ENCODE results near the gene EIF6. TPM values are rescaled to one million over a fixed set of nuclear protein-coding genes. Genes with fewer than 3 reads are reported as not detected.

The EIF6 gene
- 10 to 100 TPM; 86.2 to 91.7 TPM for total RNA-seq

DNA sequence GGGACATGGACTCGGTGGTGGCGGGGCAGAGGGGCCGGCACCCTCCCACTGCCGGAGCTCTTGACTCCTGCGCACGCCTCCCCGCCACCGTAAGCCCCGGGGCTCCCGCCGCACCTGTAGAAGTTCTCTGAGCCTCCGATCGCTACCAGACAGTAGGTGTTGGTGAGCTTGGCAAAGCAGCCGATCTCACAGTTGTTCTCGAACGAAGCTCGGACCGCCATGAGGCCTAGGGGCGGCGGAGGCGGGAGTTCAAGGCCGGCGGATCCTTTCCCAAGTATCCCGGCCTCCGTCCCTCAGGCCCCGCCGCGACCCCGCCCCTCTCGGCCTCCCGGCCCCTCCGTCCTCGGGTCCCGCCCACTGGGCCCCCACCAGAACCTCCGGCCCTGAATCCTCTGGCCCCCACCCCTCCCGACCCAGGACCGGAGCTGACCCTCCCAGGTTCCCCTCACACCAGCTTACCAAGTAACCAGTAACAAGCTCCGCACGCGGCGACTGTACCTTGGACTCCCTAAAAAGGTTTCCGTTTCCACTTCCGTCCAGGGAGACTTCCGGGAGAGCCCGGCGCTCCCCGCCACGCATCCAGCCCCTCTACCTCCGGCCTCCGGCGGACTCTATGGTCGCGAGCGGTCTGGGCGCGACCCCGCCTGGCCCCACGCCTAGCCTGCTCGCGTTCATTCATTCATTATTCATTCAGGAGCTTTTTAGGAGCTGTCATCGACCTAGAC, at the start of gene EIF6:
Gene EIF6, minus strand, starts transcription at position 506 of the 725 bp plus-strand sequence. Its CDS starts 285 bp downstream, at position 221.

GRCh38 chr20:35291654-35292503, 7.3 kb upstream of the EIF6 start, which contains the start of gene FAM83C:
Gene FAM83C, minus strand, starts transcription at chr20:35292425. Its CDS starts 121 bp downstream, at chr20:35292304.

GRCh38 chr20:35277531-35278395, 6.8 kb downstream of the EIF6 start, which contains the start of gene MMP24OS:
Gene MMP24OS, minus strand, starts transcription at chr20:35278122. Its CDS starts 193 bp downstream, at chr20:35277929.

Other genes starting within 250 kb of the EIF6 start
- gene TRPC4AP, start 192.0 kb downstream of the EIF6 start, total RNA-seq: 10 to 100 TPM; 47.2 to 48.7 TPM
- 10 to 100 TPM; 22.5 to 23.2 TPM for gene EDEM2, start 137.4 kb downstream of the EIF6 start, total RNA-seq
- under 1 TPM in 1 of 2 experiments, not detected in 1; 0.30 TPM for gene PROCR, start 112.7 kb downstream of the EIF6 start, total RNA-seq
- not detected for gene MMP24, start 58.1 kb downstream of the EIF6 start, total RNA-seq
- gene MMP24OS, start 6.7 kb downstream of the EIF6 start, total RNA-seq: 10 to 100 TPM; 45.5 to 47.3 TPM
- not detected for gene FAM83C, start 7.7 kb upstream of the EIF6 start, total RNA-seq
- gene UQCC1, start 127.2 kb upstream of the EIF6 start, total RNA-seq: 10 to 100 TPM; 48.3 to 49.1 TPM
- gene GDF5, start 153.5 kb upstream of the EIF6 start, total RNA-seq: not detected
- gene CEP250, start 170.8 kb upstream of the EIF6 start, total RNA-seq: 10 to 100 TPM; 59.9 to 61.0 TPM
- not detected for gene C20orf173, start 244.9 kb upstream of the EIF6 start, total RNA-seq